NCI-H146 treated with DMSO at 0.1 percent for 48 hours (cell line): ENCODE measurements around the gene HNRNPF.
A peak's percentile ranks its signal among the peaks of the same experiment; 100 is the strongest.
"Not testable (repeated sequence)": the region's sequence is repeated elsewhere in the genome, so short reads cannot be mapped to it uniquely, and the experiment has no call there.

Source experiments
- DNase-seq: peaks from one replicate; lab custom pipeline; 2025; ENCODE audit not compliant: unreplicated experiment; lab: John Stamatoyannopoulos, UW

The HNRNPF gene

GRCh38 chr10:43421944-43422343, 13.0 kb upstream of the HNRNPF start:
- not testable (repeated sequence) for DNase-seq

- no peak for DNase-seq
Measured at GRCh38 chr10:43421519-43421918, 12.5 kb upstream of the HNRNPF start.

DNA sequence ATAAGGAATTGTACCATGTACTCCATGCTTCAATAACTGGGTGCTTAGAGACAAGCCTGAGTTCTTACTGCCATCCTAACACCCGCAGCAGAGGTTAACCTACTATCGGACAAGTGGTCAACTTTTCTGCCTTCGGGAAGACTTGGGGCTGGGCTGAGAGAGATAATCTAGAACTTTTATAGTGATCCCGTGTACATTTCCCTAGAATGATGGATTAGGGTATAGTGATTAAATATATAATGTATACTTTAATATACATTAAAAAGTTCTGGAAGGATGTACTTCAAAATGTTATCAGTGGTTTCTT, 12.2 kb upstream of the HNRNPF start:
- no peak for DNase-seq

GRCh38 chr10:43420369-43421200, 11.6 kb upstream of the HNRNPF start:
- peak; percentile 78 for DNase-seq

DNA sequence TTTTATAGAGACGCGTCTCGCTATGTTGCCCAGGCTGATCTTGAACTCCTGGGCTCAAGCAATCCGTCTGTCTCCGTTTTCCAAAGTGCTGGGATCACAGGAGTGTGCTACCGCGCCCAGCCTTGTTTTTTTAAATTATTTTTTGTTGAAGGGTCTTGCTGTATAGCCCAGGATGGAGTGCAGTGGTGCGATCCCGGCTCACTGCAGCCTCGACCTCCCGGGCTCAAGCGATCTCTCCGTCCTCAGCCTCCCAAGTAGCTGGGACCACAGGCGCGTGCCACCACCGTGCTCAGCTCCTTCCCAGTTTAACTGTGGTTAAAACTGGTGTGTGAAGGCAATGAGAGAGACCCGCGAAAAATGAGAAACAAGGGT, 11.0 kb upstream of the HNRNPF start:
- no peak for DNase-seq

- DNase-seq = no peak
Measured at GRCh38 chr10:43417950-43418768, 9.2 kb upstream of the HNRNPF start.

DNA sequence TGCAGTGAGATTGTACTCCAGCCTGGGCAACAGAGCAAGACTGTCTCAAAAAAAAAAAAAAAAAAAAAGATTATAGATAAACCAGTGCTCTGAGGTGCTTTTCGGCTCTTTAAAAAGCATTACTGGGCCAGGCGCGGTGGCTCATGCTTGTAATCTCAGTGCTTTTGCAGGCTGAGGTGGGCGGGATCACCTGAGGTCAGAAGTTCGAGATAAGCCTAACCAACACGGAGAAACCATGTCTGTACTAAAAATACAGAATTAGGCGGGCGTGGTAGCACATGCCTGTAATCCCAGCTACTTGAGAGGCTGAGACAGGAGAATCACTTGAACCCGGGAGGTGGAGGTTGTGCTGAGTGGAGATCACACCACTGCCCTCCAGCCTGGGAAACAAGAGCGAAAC, 6.6 kb upstream of the HNRNPF start:
- no peak for DNase-seq

DNA sequence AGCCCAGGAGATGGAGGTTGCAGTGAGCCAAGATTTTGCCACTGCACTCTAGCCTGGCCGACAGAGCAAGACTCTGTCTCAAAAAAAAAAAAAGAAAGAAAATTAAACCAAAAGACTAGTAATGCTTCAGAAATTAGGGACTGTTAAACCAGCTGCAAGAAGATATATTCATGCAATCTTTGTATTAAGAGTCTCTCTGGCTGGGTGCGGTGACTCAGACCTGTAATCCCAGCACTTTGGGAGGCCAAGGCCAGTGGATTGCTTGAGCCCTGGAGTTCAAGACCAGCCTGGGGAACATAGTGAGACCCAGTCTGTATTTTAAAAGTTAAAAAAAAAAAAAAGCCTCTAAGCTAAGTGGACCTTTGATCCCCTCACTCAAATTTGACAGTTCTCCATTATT, 2.5 kb upstream of the HNRNPF start:
- no peak for DNase-seq

DNA sequence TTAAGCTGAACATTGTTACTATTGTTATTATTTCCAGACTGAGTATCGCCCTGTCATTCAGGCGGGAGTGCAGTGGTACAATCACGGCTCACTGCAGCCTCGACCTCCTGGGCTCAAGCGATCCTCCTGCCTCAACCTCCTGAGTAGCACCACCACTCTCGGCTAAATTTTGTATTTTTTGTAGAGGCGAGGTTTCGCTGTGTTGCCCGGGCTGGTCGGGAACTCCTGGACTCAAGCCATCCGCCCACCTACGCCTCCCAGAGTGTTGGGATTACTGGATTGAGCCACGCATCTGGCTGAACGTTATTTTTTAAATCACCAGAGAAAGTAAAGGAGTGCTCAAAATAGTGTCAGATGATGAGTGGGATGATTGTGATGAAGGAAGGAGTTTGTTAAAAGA, 1.4 kb upstream of the HNRNPF start:
- DNase-seq = no peak

DNA sequence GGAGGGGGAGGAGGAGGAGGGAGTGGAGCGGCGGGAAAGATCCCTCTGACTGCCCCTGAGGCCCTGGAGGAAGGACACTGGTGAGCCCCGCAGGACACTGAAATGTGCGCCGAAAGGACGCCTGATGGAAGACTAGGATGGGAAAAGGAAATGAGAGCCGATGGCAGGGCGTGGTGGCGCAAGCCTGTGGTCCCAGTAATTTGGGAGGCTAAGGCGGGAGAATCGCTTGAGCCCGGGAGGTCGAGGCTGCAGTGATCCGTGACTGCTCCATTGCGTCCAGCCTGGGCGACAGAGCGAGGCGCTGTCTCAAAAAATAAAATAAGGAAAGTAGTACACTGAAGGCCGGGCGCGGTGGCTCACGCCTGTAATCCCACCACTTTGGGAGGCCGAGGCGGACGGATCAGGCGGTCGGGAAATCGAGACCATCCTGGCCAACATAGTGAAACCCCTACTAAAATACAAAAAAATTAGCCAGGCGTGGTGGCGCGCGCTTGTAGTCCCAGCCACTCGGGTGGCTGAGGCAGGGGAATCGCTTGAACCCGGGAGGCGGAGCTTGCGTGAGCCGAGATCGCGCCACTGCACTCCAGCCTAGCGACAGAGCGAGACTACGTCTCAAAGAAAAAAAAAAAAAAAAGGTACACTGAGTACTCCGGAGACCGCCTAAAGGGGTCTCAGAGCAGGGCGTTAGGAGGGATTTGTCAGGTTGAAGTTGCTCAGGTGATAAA, 561 bp upstream of the HNRNPF start:
- DNase-seq = peak; percentile 38

DNA sequence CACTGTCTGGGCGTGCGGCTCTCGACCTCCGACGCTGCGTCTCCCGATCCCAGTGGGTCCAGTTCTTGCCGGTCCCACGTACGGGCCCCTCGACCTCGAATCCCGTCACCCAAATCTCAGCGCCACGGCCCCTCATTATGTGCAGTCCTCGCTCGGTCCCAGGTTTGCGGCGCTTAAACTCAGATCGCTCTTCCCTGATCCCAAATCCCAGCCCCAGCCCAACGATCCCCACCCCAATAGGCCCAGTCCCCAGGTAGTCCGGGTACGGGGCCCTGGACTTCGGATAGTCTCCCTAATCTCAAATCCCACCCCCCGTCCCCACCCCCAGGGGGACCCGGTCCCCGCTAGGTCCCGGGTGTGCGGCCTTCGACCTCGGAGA, 666 bp downstream of the HNRNPF start:
- no peak for DNase-seq

- DNase-seq = peak; percentile 54
Measured at GRCh38 chr10:43407576-43408330, 1.2 kb downstream of the HNRNPF start.

GRCh38 chr10:43407148-43407575, 1.8 kb downstream of the HNRNPF start:
- DNase-seq = peak; percentile 18

DNA sequence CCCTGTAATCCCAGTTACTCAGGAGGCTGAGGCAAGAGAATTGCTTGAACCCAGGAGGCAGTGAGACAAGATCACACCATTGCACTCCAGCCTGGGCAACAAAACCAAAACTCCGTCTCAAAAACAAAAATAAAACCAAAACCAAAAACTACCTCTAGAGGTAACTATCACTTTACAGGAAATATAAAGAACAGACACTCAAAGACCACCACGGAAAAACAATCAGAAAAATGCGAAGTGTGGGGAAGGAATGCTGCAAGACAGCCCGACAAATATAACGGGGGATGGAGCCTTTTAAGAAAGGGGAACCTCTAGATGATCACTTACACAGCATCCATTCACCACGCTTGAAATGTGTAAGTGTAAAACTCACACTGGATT, 4.3 kb downstream of the HNRNPF start:
- no peak for DNase-seq

- no peak for DNase-seq
Measured at GRCh38 chr10:43403911-43404703, 4.9 kb downstream of the HNRNPF start.

GRCh38 chr10:43402880-43403452, 6.0 kb downstream of the HNRNPF start:
- no peak for DNase-seq

DNA sequence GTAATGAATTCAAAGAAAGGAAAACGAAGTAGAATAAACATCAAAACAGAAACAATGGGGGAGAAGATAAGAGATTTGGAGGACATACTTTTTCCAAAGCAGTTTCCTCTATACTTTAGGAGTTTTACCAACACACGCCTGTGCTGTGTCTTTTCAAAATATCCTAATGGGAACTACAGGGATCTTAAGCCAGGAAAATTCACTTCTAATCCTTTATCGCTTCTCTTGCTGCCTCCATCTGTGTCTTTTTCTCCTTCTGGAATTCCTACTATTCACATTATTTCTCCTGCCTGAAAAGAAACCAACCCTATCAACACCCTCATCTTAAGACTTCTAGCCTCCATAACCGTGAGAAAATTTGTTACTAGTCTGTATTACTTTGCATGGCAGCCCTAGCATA, 6.8 kb downstream of the HNRNPF start:
- DNase-seq = no peak

DNA sequence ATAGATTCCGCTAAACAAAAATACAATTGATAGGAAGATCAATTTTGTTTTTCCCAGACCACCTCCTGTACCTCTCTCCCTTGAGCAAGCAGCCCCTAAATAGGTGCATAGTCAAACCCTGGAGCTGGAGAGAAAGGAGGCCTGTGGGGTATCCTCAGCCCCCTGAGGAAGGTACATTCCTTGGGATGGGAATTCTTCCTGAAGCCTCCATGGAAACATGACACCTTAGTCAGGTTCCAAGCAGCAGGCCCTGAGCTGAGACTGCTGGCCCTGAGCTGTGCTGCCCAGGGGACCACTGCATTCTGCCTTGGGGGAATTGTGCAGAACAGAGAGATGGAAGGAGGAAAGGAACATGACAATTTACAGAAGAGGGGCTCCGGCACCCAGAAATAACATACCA, 7.4 kb downstream of the HNRNPF start:
- no peak for DNase-seq

GRCh38 chr10:43399320-43400310, 9.4 kb downstream of the HNRNPF start:
- DNase-seq = no peak
